A673 (cell line): ENCODE results near the gene TTC34. TPM values are rescaled to one million over a fixed set of nuclear protein-coding genes. Genes with fewer than 3 reads are reported as not detected.

Experiments used
- BruUV-seq: library from RNA; stranded (reverse); fragments of 400-500 nt; replicated peaks from 2 replicates; lab custom pipeline; 2021; lab: Mats Ljungman, UMichigan
- CTCF ChIA-PET: fragments of 300-600 bp; sonication (Branson Sonifier 250); formaldehyde crosslinking; loops from one replicate; lab custom pipeline; 2022; ENCODE audit warnings: antibody characterized with exemption; lab: Charles Lee
- POLR2A ChIA-PET: fragments of 300-600 bp; sonication (Branson Sonifier 250); formaldehyde crosslinking; loops from one replicate; lab custom pipeline; 2022; ENCODE audit warnings: antibody characterized with exemption; ENCODE audit not compliant: low non-redundant PET; lab: Charles Lee
- DNase-seq: peaks from one replicate; pipeline ENCODE4 v3.0.0-alpha.2; 2015; ENCODE audit warnings: low spot score
- H3K27ac ChIP-seq: fragments of 200-600 bp; sonication (generic); 2 replicates; pipeline ENCODE4 v1.5.1; 2016; ENCODE audit warnings: mixed run types, low read depth, mild to moderate bottlenecking, mixed read lengths, antibody characterized with exemption, low read length; ENCODE audit not compliant: poor library complexity, severe bottlenecking
- H3K27me3 ChIP-seq: fragments of 200-600 bp; sonication (generic); replicated peaks from 2 replicates; pipeline ENCODE4 v1.6.1; 2017; ENCODE audit warnings: mixed run types, low read depth, mild to moderate bottlenecking, mixed read lengths, antibody characterized with exemption, low read length; ENCODE audit not compliant: insufficient read depth, poor library complexity
- H3K36me3 ChIP-seq: fragments of 200-600 bp; sonication (generic); 2 replicates; pipeline ENCODE4 v1.6.1; 2016; ENCODE audit warnings: mixed run types, mild to moderate bottlenecking, mixed read lengths, antibody characterized with exemption, low read length; ENCODE audit not compliant: insufficient read depth, poor library complexity, severe bottlenecking
- H3K4me1 ChIP-seq: fragments of 200-600 bp; sonication (generic); 2 replicates; pipeline ENCODE4 v1.6.1; 2017; ENCODE audit warnings: mixed run types, mild to moderate bottlenecking, mixed read lengths, antibody characterized with exemption, low read length; ENCODE audit not compliant: insufficient read depth, poor library complexity, severe bottlenecking
- H3K4me3 ChIP-seq: fragments of 200-600 bp; sonication (generic); 2 replicates; pipeline ENCODE4 v1.5.1; 2016; ENCODE audit warnings: low read depth, mixed run types, mild to moderate bottlenecking, mixed read lengths, low read length; ENCODE audit not compliant: poor library complexity, severe bottlenecking
- H3K9me3 ChIP-seq: fragments of 200-600 bp; sonication (generic); 2 replicates; pipeline ENCODE4 v1.6.1; 2016; ENCODE audit warnings: mixed run types, low read depth, mild to moderate bottlenecking, mixed read lengths, antibody characterized with exemption, low read length; ENCODE audit not compliant: poor library complexity, severe bottlenecking
- EZH2 ChIP-seq: fragments of 200-600 bp; sonication (generic); IDR thresholded peaks from 2 replicates; pipeline ENCODE4 v1.6.1; 2017; ENCODE audit warnings: borderline replicate concordance, low read depth, mild to moderate bottlenecking, mixed read lengths, antibody characterized with exemption, low read length; ENCODE audit not compliant: poor library complexity, severe bottlenecking
- intact Hi-C: fragments of 100-400 bp; cut with micrococcal nuclease; formaldehyde crosslinking; loops from one replicate; pipeline ENCODE4 v1.10.0; 2022; ENCODE audit not compliant: unreplicated experiment
- total RNA-seq: library from RNA; stranded (reverse); gene quantifications from 2 replicates; pipeline ENCODE4 v1.2.3, GENCODE V29; 2021
- TF ChIP-seq, protein P1 (sequence below): fragments of 300-800, 200-600 bp; sonication (generic); conservative IDR thresholded peaks from 2 replicates; pipeline ENCODE4 v1.5.1; 2017; ENCODE audit warnings: low read depth, mild to moderate bottlenecking, antibody characterized with exemption, low read length, moderate library complexity, mixed read lengths

Gene TTC34
- total RNA-seq, 1 experiment from 2014 or later = 0.84 TPM

DNA sequence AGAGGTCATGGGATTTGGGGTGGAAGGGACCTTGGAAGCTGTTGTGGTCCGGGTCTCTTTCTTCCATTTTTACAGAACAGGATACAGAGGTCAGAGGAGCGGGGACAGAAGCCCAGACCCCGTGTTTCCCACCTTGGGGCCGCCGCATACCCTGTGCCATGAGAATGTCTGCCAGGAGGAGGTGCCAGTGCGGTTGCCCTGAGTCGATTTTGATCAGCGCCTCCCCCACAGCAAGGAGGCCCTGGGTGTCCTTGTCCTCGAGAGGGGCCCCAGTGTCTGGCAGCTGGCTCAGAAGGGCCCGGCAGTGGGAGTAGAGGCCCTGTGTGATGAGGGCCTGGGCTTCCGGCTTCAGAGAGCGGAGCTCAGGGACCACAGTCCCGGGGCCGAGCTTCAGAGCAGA lies 156.3 kb downstream of the TTC34 start:
- DNase-seq = no peak
- H3K27ac ChIP-seq = no peak overlapping the region
- TF ChIP-seq, protein P1, sequence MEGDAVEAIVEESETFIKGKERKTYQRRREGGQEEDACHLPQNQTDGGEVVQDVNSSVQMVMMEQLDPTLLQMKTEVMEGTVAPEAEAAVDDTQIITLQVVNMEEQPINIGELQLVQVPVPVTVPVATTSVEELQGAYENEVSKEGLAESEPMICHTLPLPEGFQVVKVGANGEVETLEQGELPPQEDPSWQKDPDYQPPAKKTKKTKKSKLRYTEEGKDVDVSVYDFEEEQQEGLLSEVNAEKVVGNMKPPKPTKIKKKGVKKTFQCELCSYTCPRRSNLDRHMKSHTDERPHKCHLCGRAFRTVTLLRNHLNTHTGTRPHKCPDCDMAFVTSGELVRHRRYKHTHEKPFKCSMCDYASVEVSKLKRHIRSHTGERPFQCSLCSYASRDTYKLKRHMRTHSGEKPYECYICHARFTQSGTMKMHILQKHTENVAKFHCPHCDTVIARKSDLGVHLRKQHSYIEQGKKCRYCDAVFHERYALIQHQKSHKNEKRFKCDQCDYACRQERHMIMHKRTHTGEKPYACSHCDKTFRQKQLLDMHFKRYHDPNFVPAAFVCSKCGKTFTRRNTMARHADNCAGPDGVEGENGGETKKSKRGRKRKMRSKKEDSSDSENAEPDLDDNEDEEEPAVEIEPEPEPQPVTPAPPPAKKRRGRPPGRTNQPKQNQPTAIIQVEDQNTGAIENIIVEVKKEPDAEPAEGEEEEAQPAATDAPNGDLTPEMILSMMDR = no peak
- no peak for TF ChIP-seq EZH2
- no peaks in the 10 kb centered on the region for H3K27me3 ChIP-seq
- CTCF ChIA-PET = no interaction called here
- no peaks in the 10 kb centered on the region for H3K4me1 ChIP-seq
- POLR2A ChIA-PET = no interaction called here
- no TSS peak for BruUV-seq
- H3K36me3 ChIP-seq = no peaks in the 10 kb centered on the region
- intact Hi-C loops = no loop called here
- no peak overlapping the region for H3K4me3 ChIP-seq
- H3K9me3 ChIP-seq = peaks cover 16% of the 10 kb centered on the region

DNA sequence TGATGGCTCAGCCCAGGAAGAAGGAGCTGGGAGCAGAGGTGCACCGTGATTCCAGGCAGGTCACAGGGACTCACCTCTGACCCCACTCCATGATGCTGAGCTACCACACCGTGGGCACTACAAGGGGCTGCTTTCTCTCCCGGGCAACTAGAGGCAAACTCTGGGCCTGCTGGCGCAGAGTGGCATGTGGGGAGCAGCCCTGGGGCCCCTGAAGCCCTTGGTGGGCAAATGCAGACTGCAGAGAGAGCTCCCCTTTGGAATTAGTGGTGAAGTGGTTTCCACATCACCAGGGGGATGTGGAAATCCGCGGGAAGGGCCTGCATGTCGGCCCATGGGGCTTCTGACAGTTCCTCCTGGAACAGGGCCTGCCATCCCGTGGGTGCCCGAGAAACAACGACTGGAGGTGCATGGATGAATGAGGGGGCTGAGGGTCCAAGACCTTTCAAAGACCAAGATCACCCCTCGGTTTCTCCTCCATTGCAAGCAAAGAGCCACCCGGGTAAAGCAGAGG lies 156.8 kb downstream of the TTC34 start:
- BruUV-seq = no TSS peak
- Histone ChIP-seq H3K36me3 (no peaks in the 10 kb centered on the region), H3K4me3 (no peak overlapping the region), H3K9me3 (peaks cover 16% of the 10 kb centered on the region), H3K4me1 (no peaks in the 10 kb centered on the region), H3K27ac (no peak overlapping the region), H3K27me3 (no peaks in the 10 kb centered on the region)
- TF ChIP-seq, protein P1 = no peak
- no peak for TF ChIP-seq EZH2
- CTCF ChIA-PET = no interaction called here
- no peak for DNase-seq
- intact Hi-C loops = no loop called here
- POLR2A ChIA-PET = no interaction called here

DNA sequence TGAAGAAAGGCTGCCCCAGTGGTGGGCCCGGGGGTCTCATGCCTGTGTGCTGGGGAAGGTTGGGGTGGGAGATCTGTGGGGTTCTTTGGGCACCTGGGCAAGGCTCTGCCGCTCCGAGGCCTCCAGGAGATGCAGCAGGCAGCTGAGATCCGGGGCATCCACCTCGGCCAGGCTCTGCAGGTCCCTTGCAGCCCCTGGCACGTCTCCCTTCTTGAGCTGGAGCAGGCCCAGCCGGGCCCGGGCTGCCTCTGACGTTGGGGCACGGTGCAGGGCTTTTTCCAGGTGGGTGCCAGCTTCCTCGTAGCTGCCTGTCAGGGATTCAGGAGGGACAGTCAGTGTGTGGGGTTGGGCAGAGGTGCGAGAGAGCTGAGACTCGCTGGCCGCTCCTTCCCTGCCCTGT lies 157.3 kb downstream of the TTC34 start:
- no peak for TF ChIP-seq EZH2
- TF ChIP-seq, protein P1 = no peak
- Histone ChIP-seq H3K9me3 (peaks cover 16% of the 10 kb centered on the region), H3K4me3 (no peak overlapping the region), H3K4me1 (no peaks in the 10 kb centered on the region), H3K27ac (no peak overlapping the region), H3K36me3 (no peaks in the 10 kb centered on the region), H3K27me3 (no peaks in the 10 kb centered on the region)
- CTCF ChIA-PET = no interaction called here
- no peak for DNase-seq
- POLR2A ChIA-PET = no interaction called here
- intact Hi-C loops = no loop called here
- BruUV-seq = no TSS peak
